Measurements from ENCODE around the gene LCP1.
"Not testable (repeated sequence)": the region's sequence is repeated elsewhere in the genome, so short reads cannot be mapped to it uniquely, and the experiment has no call there.

The LCP1 gene

DNA sequence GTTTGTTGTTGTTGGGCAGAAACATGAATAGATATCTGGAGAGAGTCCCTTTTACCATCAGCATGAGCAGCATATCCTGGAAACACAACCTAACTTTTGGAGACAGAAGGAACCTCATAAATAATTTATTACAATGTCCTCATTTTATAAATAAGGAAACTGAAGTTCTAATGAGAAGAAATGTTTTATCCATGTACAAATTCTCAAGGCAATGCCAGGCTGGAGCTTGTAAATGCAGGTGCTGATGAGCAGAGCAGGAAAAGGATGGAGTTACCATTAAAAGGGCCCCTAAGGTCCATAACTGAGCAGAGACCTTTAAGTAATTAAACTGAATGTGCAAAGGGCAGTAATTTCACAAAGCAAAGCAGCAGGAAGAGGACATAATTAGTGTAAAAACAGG, 17.3 kb downstream of the LCP1 start:
- DNase-seq (ENCODE audit: low read depth in 2 of 2): no peak
- no peak overlapping the region for H3K4me3 ChIP-seq (replicated peaks in 1 of 2; ENCODE audit: low read depth in 2 of 2, low read length in 2 of 2)
- no peak for TF ChIP-seq CTCF (IDR thresholded peaks at IDR 0.05; ENCODE audit: low read depth, low read length)

DNA sequence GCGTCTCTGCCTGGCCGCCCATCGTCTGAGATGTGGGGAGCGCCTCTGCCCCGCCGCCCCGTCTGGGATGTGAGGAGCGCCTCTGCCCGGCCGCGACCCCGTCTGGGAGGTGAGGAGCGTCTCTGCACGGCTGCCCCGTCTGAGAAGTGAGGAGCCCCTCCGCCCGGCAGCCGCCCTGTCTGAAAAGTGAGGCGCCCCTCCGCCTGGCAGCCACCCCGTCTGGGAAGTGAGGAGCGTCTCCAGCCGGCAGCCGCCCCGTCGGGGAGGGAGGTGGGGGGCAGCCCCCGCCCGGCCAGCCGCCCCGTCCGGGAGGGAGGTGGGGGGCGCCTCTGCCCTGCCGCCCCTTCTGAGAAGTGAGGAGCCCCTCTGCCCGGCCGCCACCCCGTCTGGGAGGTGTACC, 19.2 kb downstream of the LCP1 start:
- DNase-seq (ENCODE audit: low read depth in 2 of 2); H3K4me3 ChIP-seq (replicated peaks in 1 of 2; ENCODE audit: low read depth in 2 of 2, low read length in 2 of 2): not testable (repeated sequence)

GRCh38 chr13:46160471-46161066, 21.4 kb downstream of the LCP1 start:
- no peak overlapping the region for H3K4me3 ChIP-seq (replicated peaks in 1 of 2; ENCODE audit: low read depth in 2 of 2, low read length in 2 of 2)
- peak; percentile 70 for TF ChIP-seq CTCF (IDR thresholded peaks at IDR 0.05; ENCODE audit: low read depth, low read length)
- peak; percentile 76 to 79 for DNase-seq (ENCODE audit: low read depth in 2 of 2)

DNA sequence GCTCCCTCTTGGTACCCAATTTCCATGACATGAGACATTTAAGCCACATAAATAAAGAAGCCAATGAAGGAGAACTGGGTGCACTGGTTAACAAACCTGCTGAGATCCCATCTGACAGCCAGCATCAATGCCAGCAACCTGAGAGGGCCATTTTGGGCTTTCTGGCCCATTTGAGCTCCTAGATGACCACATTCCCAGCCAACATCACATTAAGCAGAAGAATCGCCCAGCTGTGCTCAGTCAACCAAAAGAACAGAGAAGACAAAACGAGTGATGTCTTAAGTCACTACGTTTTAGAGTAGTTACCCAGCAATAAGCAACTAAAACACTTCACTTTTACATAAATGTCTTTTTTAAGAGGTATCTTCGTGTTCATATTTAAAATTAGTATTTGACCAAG, 21.9 kb downstream of the LCP1 start:
- no peak overlapping the region for H3K4me3 ChIP-seq (replicated peaks in 1 of 2; ENCODE audit: low read depth in 2 of 2, low read length in 2 of 2)

DNA sequence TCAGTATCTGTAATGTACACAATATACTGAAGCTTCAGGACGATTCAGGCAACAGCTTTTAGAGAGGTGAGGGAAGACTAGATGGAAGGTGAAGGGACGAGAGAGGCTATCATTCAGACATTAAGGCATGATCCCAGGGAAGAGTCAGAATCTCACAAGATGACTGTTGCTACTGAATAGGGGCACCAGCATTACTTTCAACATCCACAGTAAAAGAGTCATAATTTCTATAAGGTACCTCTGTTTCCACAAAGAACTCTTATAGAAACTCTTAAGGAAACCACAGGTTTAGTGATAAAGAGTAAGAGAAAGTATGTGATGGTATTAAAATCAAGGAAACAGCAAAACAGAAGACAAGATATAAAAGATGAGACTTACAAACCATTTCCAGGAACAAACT, 23.0 kb downstream of the LCP1 start:
- H3K4me3 ChIP-seq (replicated peaks in 1 of 2; ENCODE audit: low read depth in 2 of 2, low read length in 2 of 2): no peak overlapping the region
- TF ChIP-seq CTCF (IDR thresholded peaks at IDR 0.05; ENCODE audit: low read depth, low read length): no peak
- no peak for DNase-seq (ENCODE audit: low read depth in 2 of 2)

More for the DNA sequence above, 21.9 kb downstream of the LCP1 start:
- no peak for TF ChIP-seq CTCF (IDR thresholded peaks at IDR 0.05; ENCODE audit: low read depth, low read length)
- no peak for DNase-seq (ENCODE audit: low read depth in 2 of 2)

DNA sequence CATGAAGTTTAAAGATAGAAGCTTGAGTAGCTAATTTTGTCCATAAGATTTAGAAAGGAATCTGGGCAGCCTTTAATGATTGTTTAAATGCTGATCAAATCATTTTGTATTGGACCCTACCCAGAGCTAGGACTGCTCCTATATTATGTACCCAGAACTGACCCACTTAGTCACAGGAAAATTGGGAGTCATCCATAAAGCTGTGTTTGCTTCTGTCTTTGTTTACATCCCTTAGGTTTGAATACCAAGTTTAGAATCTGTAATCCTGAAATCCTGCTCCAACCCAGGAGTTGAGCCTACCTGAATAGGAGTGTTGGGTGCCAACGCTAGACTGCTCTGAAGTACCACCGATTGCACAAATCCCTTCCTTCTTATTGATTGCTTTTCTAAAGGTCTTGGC, 23.8 kb downstream of the LCP1 start:
- no peak overlapping the region for H3K4me3 ChIP-seq (replicated peaks in 1 of 2; ENCODE audit: low read depth in 2 of 2, low read length in 2 of 2)
- no peak for TF ChIP-seq CTCF (IDR thresholded peaks at IDR 0.05; ENCODE audit: low read depth, low read length)
- no peak for DNase-seq (ENCODE audit: low read depth in 2 of 2)

GRCh38 chr13:46154136-46154801, 27.7 kb downstream of the LCP1 start:
- no peak overlapping the region for H3K4me3 ChIP-seq (replicated peaks in 1 of 2; ENCODE audit: low read depth in 2 of 2, low read length in 2 of 2)
- no peak for TF ChIP-seq CTCF (IDR thresholded peaks at IDR 0.05; ENCODE audit: low read depth, low read length)
- DNase-seq (ENCODE audit: low read depth in 2 of 2): peak; percentile 9 to 23

All from cardiac fibroblast (primary cell).